ENCODE data around the gene ITGB8. TPM values are rescaled to one million over a fixed set of nuclear protein-coding genes. Genes with fewer than 3 reads are reported as not detected.

ITGB8 gene
- total RNA-seq, 1 experiment from 2014 or later, result 2.4 TPM

- Histone ChIP-seq H3K9me3 (ENCODE audit: control insufficient read depth in 1 of 2, insufficient read depth in 1 of 2, low read depth in 1 of 2, low read length in 2 of 2) (no peaks in the 10 kb centered on the region), H3K27me3 (ENCODE audit: insufficient read depth, low read length) (no peaks in the 10 kb centered on the region), H3K9me2 (ENCODE audit: insufficient read depth) (no peaks in the 10 kb centered on the region), H4K20me1 (ENCODE audit: insufficient read depth) (no peaks in the 10 kb centered on the region), H3K4me3 (replicated peaks in 1 of 2; ENCODE audit: low read depth in 1 of 2, low read length in 2 of 2) (no peak overlapping the region), H3K79me2 (ENCODE audit: insufficient read depth, low read length) (no peaks in the 10 kb centered on the region), H3K4me1 (ENCODE audit: control insufficient read depth in 1 of 2, insufficient read depth in 2 of 2, low read length in 2 of 2) (no peaks in the 10 kb centered on the region), H2AFZ (ENCODE audit: low read depth, low read length, poor library complexity, severe bottlenecking) (no peak overlapping the region), H3K9ac (ENCODE audit: low read length) (no peak overlapping the region), H3K36me3 (ENCODE audit: control insufficient read depth in 1 of 2, insufficient read depth in 2 of 2, low read length in 2 of 2) (no peaks in the 10 kb centered on the region), H3K27ac (ENCODE audit: low read depth, low read length) (no peak overlapping the region), H3K4me2 (ENCODE audit: low read length) (no peak overlapping the region)
- TF ChIP-seq SIN3A (IDR thresholded peaks at IDR 0.05; ENCODE audit: low read depth), result no peak
- no peak for TF ChIP-seq POLR2A (IDR thresholded peaks at IDR 0.05; ENCODE audit: borderline replicate concordance, extremely low read depth, insufficient read depth, insufficient read length)
- TF ChIP-seq ATF3 (IDR thresholded peaks at IDR 0.05), result no peak
- TF ChIP-seq SRF (IDR thresholded peaks at IDR 0.05; ENCODE audit: low read depth), result no peak
- TF ChIP-seq RAD21 (IDR thresholded peaks at IDR 0.05; ENCODE audit: low read depth), result no peak
- TF ChIP-seq SP1 (IDR thresholded peaks at IDR 0.05; ENCODE audit: low read depth), result no peak
- TF ChIP-seq CBX3 (IDR thresholded peaks at IDR 0.05; ENCODE audit: low read depth), result no peak
- TF ChIP-seq ZFX (IDR thresholded peaks at IDR 0.05), result no peak
- TF ChIP-seq EGR1 (IDR thresholded peaks at IDR 0.05; ENCODE audit: low read depth), result no peak
- no peak for TF ChIP-seq JUND (IDR thresholded peaks at IDR 0.05)
- no peak for TF ChIP-seq POLR2AphosphoS5 (IDR thresholded peaks at IDR 0.05; ENCODE audit: low read depth, low read length)
- TF ChIP-seq TCF7L2 (IDR thresholded peaks at IDR 0.05; ENCODE audit: borderline replicate concordance, extremely low read depth, insufficient read depth, insufficient read length), result no peak
- no peak for TF ChIP-seq EZH2 (IDR thresholded peaks at IDR 0.05)
- TF ChIP-seq CTCF (IDR thresholded peaks at IDR 0.05 in 2 of 3, conservative IDR thresholded peaks at IDR 0.05 in 1 of 3; ENCODE audit: borderline replicate concordance in 1 of 3, insufficient read depth in 1 of 3, low read depth in 2 of 3, low read length in 2 of 3), result no peak
- CTCF ChIA-PET, result no interaction called here
- BruUV-seq (replicated peaks), result no TSS peak
- RAD21 ChIA-PET (ENCODE audit: low non-redundant PET in 1 of 2, low total read pairs in 2 of 2, uncharacterized antibody in 2 of 2, unreplicated experiment in 2 of 2), result no interaction called here
- POLR2A ChIA-PET, result no interaction called here
- ATAC-seq (no peak), DNase-seq (ENCODE audit: low read depth, low spot score) (no peak)
- intact Hi-C loops (cut with micrococcal nuclease), result no loop called here
These were observed 126.0 kb downstream of the ITGB8 start for GRCh38 chr7:20456701-20457100.
